ENCODE measurements around the gene KCNH8. TPM values are rescaled to one million over a fixed set of nuclear protein-coding genes. Genes with fewer than 3 reads are reported as not detected.

KCNH8 gene
- total RNA-seq, 6 experiments from 2014 or later: not detected

DNA sequence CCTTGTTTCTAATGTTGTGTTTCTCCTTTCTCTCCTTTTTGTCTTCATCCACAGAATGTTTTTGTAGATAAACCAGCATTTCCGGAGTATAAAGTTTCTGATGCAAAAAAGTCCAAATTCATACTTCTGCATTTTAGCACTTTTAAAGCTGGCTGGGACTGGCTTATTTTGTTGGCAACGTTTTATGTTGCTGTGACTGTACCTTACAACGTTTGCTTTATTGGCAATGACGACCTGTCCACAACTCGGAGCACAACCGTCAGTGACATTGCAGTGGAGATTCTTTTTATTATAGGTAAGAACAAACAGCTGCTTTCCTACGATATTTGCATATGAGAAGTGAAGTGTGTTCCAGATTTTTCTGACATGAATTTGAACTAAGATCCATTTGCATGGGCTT, 199.4 kb downstream of the KCNH8 start:
- intact Hi-C loops (cut with DNase I): no loop called here
- no peaks in the 10 kb centered on the region for H3K9me3 ChIP-seq
- ATAC-seq (no peak), DNase-seq (no peak)
- no peak overlapping the region for H3K4me3 ChIP-seq
- no peaks in the 10 kb centered on the region for H3K4me1 ChIP-seq
- TF ChIP-seq POLR2A (IDR thresholded peaks at IDR 0.05): no peak
- TF ChIP-seq, protein P1, sequence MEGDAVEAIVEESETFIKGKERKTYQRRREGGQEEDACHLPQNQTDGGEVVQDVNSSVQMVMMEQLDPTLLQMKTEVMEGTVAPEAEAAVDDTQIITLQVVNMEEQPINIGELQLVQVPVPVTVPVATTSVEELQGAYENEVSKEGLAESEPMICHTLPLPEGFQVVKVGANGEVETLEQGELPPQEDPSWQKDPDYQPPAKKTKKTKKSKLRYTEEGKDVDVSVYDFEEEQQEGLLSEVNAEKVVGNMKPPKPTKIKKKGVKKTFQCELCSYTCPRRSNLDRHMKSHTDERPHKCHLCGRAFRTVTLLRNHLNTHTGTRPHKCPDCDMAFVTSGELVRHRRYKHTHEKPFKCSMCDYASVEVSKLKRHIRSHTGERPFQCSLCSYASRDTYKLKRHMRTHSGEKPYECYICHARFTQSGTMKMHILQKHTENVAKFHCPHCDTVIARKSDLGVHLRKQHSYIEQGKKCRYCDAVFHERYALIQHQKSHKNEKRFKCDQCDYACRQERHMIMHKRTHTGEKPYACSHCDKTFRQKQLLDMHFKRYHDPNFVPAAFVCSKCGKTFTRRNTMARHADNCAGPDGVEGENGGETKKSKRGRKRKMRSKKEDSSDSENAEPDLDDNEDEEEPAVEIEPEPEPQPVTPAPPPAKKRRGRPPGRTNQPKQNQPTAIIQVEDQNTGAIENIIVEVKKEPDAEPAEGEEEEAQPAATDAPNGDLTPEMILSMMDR (IDR thresholded peaks at IDR 0.05): no peak
- WGBS (ENCODE audit: insufficient coverage, low coverage, low lambda C conversion rate, missing lambda C conversion rate): 12% methylated on average over 7 of the region's 7 CpGs
- no peak overlapping the region for H3K27ac ChIP-seq
- H3K27me3 ChIP-seq: no peaks in the 10 kb centered on the region
- no peaks in the 10 kb centered on the region for H3K36me3 ChIP-seq

- Histone ChIP-seq H3K4me1 (no peaks in the 10 kb centered on the region), H3K27me3 (no peaks in the 10 kb centered on the region), H3K9me3 (no peaks in the 10 kb centered on the region), H3K27ac (no peak overlapping the region), H3K36me3 (no peaks in the 10 kb centered on the region), H3K4me3 (no peak overlapping the region)
- ATAC-seq (no peak), DNase-seq (no peak)
- TF ChIP-seq, protein P1 (IDR thresholded peaks at IDR 0.05): no peak
- no peak for TF ChIP-seq POLR2A (IDR thresholded peaks at IDR 0.05)
- intact Hi-C loops (cut with DNase I): no loop called here
- 36% methylated on average over 2 of the region's 2 CpGs for WGBS (ENCODE audit: insufficient coverage, low coverage, low lambda C conversion rate, missing lambda C conversion rate)
Measured at GRCh38 chr3:19348500-19348899, 200.2 kb downstream of the KCNH8 start.

- Histone ChIP-seq H3K9me3 (no peaks in the 10 kb centered on the region), H3K27me3 (no peaks in the 10 kb centered on the region), H3K4me1 (no peaks in the 10 kb centered on the region), H3K27ac (no peak overlapping the region), H3K4me3 (no peak overlapping the region), H3K36me3 (no peaks in the 10 kb centered on the region)
- ATAC-seq (peak; percentile 54 to 66 (median 60)), DNase-seq (no peak)
- intact Hi-C loops (cut with DNase I): no loop called here
- TF ChIP-seq, protein P1 (IDR thresholded peaks at IDR 0.05): peak; percentile 42 to 68 (median 60)
- no peak for TF ChIP-seq POLR2A (IDR thresholded peaks at IDR 0.05)
- 14% methylated on average over 5 of the region's 5 CpGs for WGBS (ENCODE audit: insufficient coverage, low coverage, low lambda C conversion rate, missing lambda C conversion rate)
Measured at GRCh38 chr3:19348941-19349564, 200.7 kb downstream of the KCNH8 start.

DNA sequence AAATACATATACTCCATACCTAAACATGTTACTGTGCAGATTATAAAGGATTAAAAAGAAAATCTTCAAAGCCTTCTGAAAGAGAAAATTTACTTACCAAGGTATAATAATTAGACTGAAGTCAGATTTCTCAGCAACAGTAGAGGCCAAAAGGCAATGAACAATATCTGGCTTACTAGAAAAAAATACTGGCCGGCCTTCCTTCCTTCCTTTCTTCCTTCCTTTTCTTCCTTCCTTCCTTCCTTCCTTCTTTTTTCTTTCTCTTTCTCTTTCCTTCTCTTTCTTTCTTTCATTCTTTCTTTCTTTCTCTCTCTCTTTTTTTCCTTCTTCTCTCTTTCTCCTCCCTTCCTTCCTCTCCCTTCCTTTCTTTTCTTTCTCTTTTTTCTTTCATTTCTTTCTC, 209.6 kb downstream of the KCNH8 start:
- no peaks in the 10 kb centered on the region for H3K9me3 ChIP-seq
- intact Hi-C loops (cut with DNase I): no loop called here
- no peaks in the 10 kb centered on the region for H3K4me1 ChIP-seq
- no peak overlapping the region for H3K4me3 ChIP-seq
- no peak overlapping the region for H3K27ac ChIP-seq
- WGBS (ENCODE audit: insufficient coverage, low coverage, low lambda C conversion rate, missing lambda C conversion rate): 45% methylated on average over 1 of the region's 1 CpG
- H3K36me3 ChIP-seq: no peaks in the 10 kb centered on the region
- DNase-seq (no peak), ATAC-seq (no peak)
- TF ChIP-seq, protein P1 (IDR thresholded peaks at IDR 0.05): no peak
- no peak for TF ChIP-seq POLR2A (IDR thresholded peaks at IDR 0.05)
- no peaks in the 10 kb centered on the region for H3K27me3 ChIP-seq

Measured in right lobe of liver (tissue), 6 donors.